RWPE2 (cell line): ENCODE data around the gene ANGPTL4.

Experiments used
- ATAC-seq: fragments of 200-7000 bp; cut with Tn5 transposase; 3 replicates; pipeline ENCODE4 v1.9.1; 2021; ENCODE audit warnings: low read depth
- DNase-seq: peaks from one replicate; pipeline ENCODE4 v3.0.0-alpha.2; 2020; ENCODE audit warnings: low spot score
- H3K27ac ChIP-seq: fragments of 450-650 bp; 2 replicates; pipeline ENCODE4 v1.5.1; 2017; ENCODE audit warnings: mild to moderate bottlenecking; ENCODE audit not compliant: poor library complexity, severe bottlenecking
- H3K27me3 ChIP-seq: fragments of 250-450 bp; sonication (Bioruptor Pico); 2 replicates; pipeline ENCODE4 v1.5.1; 2021; ENCODE audit warnings: mild to moderate bottlenecking, moderate library complexity; ENCODE audit not compliant: insufficient read depth, poor library complexity, severe bottlenecking
- H3K36me3 ChIP-seq: fragments of 250-450 bp; sonication (Bioruptor Pico); 2 replicates; pipeline ENCODE4 v1.5.1; 2020; ENCODE audit warnings: low read depth, mild to moderate bottlenecking, moderate library complexity
- H3K4me1 ChIP-seq: fragments of 250-450 bp; sonication (Bioruptor Pico); 2 replicates; pipeline ENCODE4 v1.5.1; 2021; ENCODE audit warnings: mild to moderate bottlenecking, moderate library complexity; ENCODE audit not compliant: insufficient read depth, poor library complexity, severe bottlenecking
- H3K4me3 ChIP-seq: fragments of 250-450 bp; sonication (Bioruptor Pico); 2 replicates; pipeline ENCODE4 v1.5.1; 2021; ENCODE audit warnings: mild to moderate bottlenecking, moderate library complexity; ENCODE audit not compliant: severe bottlenecking
- H3K9me3 ChIP-seq: fragments of 250-450 bp; sonication (Bioruptor Pico); 2 replicates; pipeline ENCODE4 v1.5.1; 2021; ENCODE audit warnings: mild to moderate bottlenecking, moderate library complexity; ENCODE audit not compliant: severe bottlenecking
- TF ChIP-seq, protein P1 (sequence below): fragments of 450-650 bp; IDR thresholded peaks from one replicate; pipeline ENCODE4 v1.5.1; 2017; ENCODE audit warnings: mild to moderate bottlenecking, moderate library complexity; ENCODE audit not compliant: poor library complexity, severe bottlenecking

ANGPTL4 gene

DNA sequence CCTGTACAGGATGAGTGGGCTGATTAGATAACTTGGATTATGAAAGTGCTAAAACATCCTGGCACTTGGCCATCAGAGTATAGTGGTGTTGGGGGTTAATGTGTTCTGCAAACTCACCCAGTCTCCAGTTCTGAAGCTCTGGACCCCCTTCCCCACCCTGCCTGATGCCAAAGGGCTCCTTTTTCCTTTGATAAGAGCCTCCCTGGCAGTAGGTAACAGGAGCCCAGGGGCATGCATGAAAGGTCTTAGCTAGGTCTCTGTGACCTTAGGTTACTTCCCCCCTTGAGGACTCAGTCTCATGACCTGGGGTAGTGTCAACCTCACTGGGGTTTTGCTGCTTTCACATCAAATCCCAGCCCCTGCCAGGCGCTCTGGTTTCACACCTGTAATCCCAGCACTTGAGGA, 40.2 kb upstream of the ANGPTL4 start:
- Histone ChIP-seq H3K4me1 (peaks cover 12% of the 10 kb centered on the region), H3K4me3 (no peak overlapping the region), H3K27me3 (no peaks in the 10 kb centered on the region), H3K27ac (peak overlapping the region; percentile 69), H3K36me3 (peaks cover 26% of the 10 kb centered on the region), H3K9me3 (no peaks in the 10 kb centered on the region)
- TF ChIP-seq, protein P1, sequence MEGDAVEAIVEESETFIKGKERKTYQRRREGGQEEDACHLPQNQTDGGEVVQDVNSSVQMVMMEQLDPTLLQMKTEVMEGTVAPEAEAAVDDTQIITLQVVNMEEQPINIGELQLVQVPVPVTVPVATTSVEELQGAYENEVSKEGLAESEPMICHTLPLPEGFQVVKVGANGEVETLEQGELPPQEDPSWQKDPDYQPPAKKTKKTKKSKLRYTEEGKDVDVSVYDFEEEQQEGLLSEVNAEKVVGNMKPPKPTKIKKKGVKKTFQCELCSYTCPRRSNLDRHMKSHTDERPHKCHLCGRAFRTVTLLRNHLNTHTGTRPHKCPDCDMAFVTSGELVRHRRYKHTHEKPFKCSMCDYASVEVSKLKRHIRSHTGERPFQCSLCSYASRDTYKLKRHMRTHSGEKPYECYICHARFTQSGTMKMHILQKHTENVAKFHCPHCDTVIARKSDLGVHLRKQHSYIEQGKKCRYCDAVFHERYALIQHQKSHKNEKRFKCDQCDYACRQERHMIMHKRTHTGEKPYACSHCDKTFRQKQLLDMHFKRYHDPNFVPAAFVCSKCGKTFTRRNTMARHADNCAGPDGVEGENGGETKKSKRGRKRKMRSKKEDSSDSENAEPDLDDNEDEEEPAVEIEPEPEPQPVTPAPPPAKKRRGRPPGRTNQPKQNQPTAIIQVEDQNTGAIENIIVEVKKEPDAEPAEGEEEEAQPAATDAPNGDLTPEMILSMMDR, result no peak
- DNase-seq, result no peak
- ATAC-seq, result no peak; the same call in 2 of the 3 replicates

DNA sequence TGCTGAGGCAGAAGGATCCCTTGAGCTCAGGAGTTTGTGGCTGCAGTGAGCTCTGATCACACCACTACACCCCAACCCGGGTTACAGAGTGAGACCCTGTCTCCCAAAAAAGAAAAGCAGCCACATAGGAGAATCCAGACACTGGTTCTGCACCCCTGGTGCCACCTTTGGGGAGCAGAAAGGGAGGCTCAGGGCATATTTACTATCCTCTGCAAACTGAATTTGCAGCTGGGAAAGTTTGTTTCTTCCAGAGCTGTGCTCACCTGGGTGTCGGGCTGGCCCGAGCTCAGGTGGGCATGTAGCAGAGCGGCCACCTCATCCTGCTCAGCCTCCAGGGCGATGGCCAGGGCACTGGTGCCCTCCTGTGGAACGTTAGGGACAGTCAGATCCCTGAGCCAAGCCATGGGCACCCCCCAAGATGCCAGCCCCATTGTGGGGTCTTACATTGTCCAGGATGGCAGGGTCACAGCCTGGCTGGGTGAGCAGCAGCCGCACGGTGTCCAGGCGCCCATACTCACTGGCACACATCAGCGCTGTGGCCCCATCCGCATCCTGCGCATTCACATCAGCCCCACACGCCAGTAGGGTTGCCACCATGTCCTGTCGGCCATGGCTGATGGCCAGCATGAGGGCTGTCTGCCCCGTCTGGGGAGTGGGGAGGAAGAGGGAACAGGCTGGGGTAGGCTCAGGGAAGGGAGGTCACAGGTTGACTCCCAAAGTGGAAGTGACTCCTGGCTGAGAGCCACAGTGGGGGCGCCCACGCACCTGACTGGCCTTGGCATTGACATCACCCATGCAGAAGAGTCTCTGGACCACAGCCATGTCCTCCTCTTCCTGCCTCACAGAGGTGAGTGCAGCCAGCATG, 39.5 kb upstream of the ANGPTL4 start:
- Histone ChIP-seq H3K27me3 (no peaks in the 10 kb centered on the region), H3K36me3 (peaks cover 26% of the 10 kb centered on the region)
- DNase-seq, result no peak

DNA sequence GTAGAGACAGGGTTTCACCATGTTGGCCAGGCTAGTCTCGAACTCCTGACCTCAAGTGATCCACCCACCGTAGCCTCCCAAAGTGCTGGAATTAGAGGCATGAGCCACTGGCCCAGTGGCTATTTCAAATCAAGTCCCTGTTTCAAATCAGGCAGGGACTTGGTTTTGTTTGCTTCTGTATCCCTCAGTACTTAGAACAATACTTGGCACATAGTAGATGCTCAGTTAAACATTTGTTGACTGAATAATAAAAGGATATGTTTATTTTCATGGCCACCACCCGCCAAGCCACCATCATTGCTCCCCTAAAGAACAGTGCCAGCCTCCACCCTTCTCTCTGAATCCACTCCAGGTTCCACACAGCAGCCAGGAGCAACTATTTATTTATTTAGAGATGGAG, 38.5 kb upstream of the ANGPTL4 start:
- no peaks in the 10 kb centered on the region for H3K27me3 ChIP-seq
- no peaks in the 10 kb centered on the region for H3K9me3 ChIP-seq
- peaks cover 26% of the 10 kb centered on the region for H3K36me3 ChIP-seq
- H3K27ac ChIP-seq, result no peak overlapping the region
- DNase-seq (no peak), ATAC-seq (no peak)
- no peak overlapping the region for H3K4me3 ChIP-seq
- peaks cover 3% of the 10 kb centered on the region for H3K4me1 ChIP-seq
- TF ChIP-seq, protein P1, result no peak

More for the DNA sequence above, 39.5 kb upstream of the ANGPTL4 start:
- peak; percentile 19; the same call in 1 of the 3 replicates for ATAC-seq
- TF ChIP-seq, protein P1, result peak; percentile 10
- Histone ChIP-seq H3K4me3 (no peak overlapping the region), H3K27ac (no peak overlapping the region), H3K4me1 (peaks cover 12% of the 10 kb centered on the region), H3K9me3 (no peaks in the 10 kb centered on the region)

DNA sequence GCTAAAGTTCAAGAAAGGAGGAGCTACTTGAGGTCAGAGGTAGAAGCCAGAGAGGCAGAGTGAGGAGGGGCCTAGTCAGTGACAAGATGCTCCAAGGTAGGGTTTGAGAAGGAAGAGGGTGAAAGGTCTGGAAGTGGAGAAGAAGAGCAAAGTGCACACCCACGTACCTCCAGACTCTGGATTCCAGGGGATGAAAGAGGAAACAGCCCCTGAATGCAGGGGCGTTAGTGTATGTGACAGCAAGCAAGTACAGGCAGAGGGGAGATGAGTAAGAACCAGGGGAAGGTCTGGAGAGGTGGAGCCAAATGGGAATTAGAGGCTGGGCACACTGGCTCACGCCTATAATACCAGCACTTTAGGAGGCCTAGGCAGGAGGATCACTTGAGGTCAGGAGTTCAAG, 34.0 kb upstream of the ANGPTL4 start:
- peak; percentile 35; the same call in 2 of the 3 replicates for ATAC-seq
- DNase-seq, result no peak
- Histone ChIP-seq H3K4me3 (no peak overlapping the region), H3K36me3 (no peaks in the 10 kb centered on the region), H3K9me3 (no peaks in the 10 kb centered on the region), H3K27ac (no peak overlapping the region), H3K27me3 (peaks cover 18% of the 10 kb centered on the region), H3K4me1 (no peaks in the 10 kb centered on the region)
- TF ChIP-seq, protein P1, result no peak

DNA sequence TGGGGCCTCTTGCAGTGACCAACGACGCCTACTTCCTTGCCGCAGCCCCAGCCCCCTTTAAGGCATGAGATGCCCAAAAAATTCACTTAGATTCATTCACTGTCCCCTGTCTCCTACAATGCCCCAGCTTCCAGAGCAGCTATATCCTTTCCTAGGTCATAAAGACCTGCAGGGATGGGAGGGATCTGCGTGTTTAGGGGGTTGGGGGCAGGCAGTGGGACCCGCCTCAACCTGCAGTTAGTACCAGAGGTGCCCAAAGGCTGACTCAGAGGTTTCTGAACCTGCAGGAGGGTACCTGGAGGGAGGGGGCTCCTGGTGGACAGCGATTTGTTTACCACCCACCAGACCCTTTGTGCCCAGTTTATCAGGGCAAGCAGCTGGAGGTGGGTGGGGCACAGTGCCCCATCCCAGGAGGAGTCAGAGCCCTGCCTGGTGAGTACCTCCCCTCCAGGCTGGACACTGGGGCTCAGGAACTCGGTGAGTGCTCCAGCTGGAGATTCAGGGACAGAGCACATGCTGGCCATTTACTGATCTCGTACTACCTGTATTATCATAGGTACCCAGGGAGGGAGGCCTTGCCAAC, 32.6 kb upstream of the ANGPTL4 start:
- no peak overlapping the region for H3K4me3 ChIP-seq
- H3K36me3 ChIP-seq, result no peaks in the 10 kb centered on the region
- H3K27ac ChIP-seq, result no peak overlapping the region
- TF ChIP-seq, protein P1, result no peak
- no peaks in the 10 kb centered on the region for H3K4me1 ChIP-seq
- H3K9me3 ChIP-seq, result no peaks in the 10 kb centered on the region
- DNase-seq, result no peak
- no peak for ATAC-seq
- H3K27me3 ChIP-seq, result peaks cover 18% of the 10 kb centered on the region
